ENCODE results near the gene MUC3A.
"Not testable (repeated sequence)": the region's sequence is repeated elsewhere in the genome, so short reads cannot be mapped to it uniquely, and the experiment has no call there.

MUC3A gene

GRCh38 chr7:100971111-100972001 is 22.0 kb downstream of the MUC3A start:
- no peak for DNase-seq

DNA sequence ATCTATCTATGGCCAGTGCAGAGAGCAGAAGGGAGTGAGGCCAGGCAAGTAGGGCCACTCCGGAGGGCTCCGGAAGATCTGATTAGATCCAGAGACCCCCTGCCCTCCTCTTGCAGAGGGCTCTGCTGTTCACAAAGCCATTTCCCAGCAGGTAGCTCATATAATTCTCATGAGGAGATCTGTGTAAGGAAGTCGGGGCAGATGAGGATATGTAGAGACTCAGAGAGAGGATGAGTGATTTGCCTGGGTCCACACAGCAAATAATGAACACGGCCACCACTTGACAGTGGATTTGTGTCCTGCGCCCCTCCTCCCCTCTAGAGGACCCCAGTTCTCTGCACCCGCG is 22.6 kb downstream of the MUC3A start:
- DNase-seq = no peak

GRCh38 chr7:100974021-100974420 is 24.7 kb downstream of the MUC3A start:
- no peak for DNase-seq

- DNase-seq = no peak
Observed at GRCh38 chr7:100975371-100975821, 26.1 kb downstream of the MUC3A start.

GRCh38 chr7:100978300-100978699 is 29.0 kb downstream of the MUC3A start:
- DNase-seq = no peak

- no peak for DNase-seq
Observed at GRCh38 chr7:100983451-100984187, 34.3 kb downstream of the MUC3A start.

GRCh38 chr7:100984241-100984918 is 35.0 kb downstream of the MUC3A start:
- DNase-seq = not testable (repeated sequence)

- not testable (repeated sequence) for DNase-seq
Observed at GRCh38 chr7:100985033-100985797, 35.9 kb downstream of the MUC3A start.

DNA sequence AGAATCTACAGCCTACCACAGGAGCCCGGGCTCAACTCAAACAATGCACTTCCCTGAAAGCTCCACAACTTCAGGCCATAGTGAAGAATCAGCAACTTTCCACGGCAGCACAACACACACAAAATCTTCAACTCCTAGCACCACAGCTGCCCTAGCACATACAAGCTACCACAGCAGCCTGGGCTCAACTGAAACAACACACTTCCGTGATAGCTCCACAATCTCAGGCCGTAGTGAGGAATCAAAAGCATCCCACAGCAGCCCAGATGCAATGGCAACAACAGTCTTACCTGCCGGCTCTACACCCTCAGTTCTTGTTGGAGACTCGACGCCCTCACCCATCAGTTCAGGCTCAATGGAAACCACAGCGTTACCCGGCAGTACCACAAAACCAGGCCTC is 42.3 kb downstream of the MUC3A start:
- DNase-seq = no peak

GRCh38 chr7:100992280-100992679 is 42.9 kb downstream of the MUC3A start:
- not testable (repeated sequence) for DNase-seq

DNA sequence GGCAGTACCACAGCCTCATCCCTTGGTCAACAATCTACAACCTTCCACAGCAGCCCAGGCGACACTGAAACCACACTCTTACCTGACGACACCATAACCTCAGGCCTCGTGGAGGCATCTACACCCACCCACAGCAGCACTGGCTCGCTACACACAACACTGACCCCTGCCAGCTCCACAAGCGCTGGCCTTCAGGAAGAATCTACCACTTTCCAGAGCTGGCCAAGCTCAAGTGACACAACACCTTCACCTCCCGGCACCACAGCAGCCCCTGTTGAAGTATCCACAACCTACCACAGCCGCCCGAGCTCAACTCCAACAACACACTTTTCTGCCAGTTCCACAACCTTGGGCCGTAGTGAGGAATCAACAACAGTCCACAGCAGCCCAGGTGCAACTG is 45.3 kb downstream of the MUC3A start:
- DNase-seq = not testable (repeated sequence)

DNA sequence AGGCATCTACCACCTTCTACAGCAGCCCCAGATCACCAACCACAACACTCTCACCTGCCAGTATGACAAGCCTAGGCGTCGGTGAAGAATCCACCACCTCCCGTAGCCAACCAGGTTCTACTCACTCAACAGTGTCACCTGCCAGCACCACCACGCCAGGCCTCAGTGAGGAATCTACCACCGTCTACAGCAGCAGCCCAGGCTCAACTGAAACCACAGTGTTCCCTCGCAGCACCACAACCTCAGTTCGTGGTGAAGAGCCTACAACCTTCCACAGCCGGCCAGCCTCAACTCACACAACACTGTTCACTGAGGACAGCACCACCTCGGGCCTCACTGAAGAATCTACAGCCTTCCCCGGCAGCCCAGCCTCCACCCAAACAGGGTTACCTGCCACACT is 49.2 kb downstream of the MUC3A start:
- not testable (repeated sequence) for DNase-seq

GRCh38 chr7:100999334-100999733 is 50.0 kb downstream of the MUC3A start:
- DNase-seq = not testable (repeated sequence)

DNA sequence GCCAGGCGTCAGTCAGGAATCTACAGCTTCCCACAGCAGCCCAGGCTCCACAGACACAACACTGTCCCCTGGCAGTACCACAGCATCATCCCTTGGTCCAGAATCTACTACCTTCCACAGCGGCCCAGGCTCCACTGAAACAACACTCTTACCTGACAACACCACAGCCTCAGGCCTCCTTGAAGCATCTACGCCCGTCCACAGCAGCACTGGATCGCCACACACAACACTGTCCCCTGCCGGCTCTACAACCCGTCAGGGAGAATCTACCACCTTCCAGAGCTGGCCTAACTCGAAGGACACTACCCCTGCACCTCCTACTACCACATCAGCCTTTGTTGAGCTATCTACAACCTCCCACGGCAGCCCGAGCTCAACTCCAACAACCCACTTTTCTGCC is 50.7 kb downstream of the MUC3A start:
- DNase-seq = not testable (repeated sequence)

DNA sequence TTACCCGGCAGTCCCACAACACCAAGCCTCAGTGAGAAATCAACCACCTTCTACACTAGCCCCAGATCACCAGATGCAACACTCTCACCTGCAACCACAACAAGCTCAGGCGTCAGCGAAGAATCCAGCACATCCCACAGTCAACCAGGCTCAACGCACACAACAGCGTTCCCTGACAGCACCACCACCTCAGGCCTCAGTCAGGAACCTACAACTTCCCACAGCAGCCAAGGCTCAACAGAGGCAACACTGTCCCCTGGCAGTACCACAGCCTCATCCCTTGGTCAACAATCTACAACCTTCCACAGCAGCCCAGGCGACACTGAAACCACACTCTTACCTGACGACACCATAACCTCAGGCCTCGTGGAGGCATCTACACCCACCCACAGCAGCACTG is 53.0 kb downstream of the MUC3A start:
- DNase-seq = not testable (repeated sequence)

DNA sequence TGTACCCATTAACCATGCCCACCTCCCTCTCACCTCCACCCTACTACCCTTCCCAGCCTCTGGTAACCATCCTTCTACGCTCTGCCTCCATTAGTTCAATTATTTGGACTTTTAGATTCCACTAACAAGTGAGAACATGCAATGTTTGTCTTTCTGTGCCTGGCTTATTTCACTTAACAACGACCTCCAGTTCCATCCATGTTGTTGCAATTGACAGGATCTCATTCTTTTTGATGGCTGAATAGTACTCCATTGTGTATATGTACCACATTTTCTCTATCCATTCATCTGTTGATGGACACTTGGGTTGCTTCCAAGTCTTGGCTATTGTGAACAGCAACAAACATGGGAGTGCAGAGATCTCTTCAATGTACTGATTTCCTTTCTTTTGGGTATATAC is 58.0 kb downstream of the MUC3A start:
- not testable (repeated sequence) for DNase-seq

GRCh38 chr7:101009629-101010028 is 60.3 kb downstream of the MUC3A start:
- DNase-seq = no peak

DNA sequence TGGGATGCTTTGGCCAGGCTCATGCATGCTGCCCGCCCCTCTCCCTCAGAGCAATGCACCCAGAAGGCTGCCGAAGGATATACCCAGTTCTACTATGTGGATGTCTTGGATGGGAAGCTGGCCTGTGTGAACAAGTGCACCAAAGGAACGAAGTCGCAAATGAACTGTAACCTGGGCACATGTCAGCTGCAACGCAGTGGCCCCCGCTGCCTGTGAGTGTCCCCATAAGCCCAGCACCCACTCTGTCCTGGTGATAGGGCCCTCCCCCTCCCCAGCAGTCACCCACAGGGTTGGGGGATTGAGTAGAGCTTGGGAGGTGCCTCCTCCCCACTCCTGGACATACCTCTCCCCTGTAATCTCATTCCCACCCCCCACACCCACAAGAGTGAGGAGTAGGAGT is 63.6 kb downstream of the MUC3A start:
- no peak for DNase-seq

DNA sequence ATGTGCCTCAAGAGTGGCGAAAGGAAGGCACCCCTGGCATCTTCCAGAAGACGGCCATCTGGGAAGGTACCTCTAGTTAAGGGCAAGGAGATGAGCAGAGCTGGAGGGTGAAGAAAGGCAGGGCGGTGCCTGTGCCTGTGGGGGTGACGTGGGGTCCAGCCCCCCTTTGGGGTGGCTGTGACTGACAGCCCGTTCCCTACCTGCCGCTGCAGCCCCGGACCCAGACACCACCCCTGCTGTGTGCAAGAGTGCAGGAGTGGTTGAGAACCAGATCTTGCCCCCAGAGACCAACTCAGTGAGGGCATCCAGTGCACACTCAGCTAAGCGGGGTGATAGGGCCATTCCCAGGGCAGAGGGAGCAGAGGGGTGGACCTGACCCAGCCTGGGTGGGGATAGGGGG is 66.3 kb downstream of the MUC3A start:
- DNase-seq = no peak

DNA sequence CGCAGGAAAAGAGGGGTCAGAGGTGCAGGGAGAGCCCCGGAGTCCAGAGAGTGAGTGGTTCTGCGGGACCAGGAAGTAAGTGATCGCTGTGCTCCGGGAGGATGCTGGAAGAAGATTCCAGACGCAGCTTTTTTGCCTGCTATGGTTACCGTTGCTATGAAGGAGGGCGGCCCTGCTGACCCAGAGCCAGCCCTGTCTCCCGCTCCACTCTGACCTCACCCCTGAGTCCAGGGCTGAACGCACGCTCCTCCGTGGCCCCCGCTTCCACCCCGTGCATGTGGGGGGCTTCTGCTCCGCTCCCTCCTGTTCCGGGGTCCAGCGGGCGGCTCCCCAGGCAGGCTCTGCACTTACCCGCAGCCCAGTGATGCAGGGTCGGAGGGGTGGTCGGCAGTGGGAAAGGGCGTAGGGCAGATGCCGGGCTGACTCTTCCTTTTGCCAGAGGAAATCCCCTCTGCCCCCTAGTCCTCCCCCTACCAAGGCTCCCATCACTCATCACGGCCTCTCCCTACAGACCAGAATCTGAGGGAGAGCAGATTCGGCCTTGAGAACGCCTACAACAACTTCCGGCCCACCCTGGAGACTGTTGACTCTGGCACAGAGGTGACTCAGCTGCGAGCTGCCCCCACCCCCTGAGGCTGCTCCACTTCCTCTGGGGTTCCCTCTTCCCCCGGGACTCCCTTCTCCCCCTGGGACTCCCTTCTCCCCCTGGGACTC is 67.9 kb downstream of the MUC3A start:
- peak; percentile 84 for DNase-seq
